Gastrocnemius medialis (tissue), 4 donors: ENCODE measurements around the gene TCP11L2.

Experiments
- CTCF ChIP-seq, 5 experiments: fragments of 450-650 bp in 3 of 5; fragments of 200-600 bp in 2 of 5; sonication (generic) in 2 of 5; IDR thresholded peaks in 4 of 5; conservative IDR thresholded peaks in 1 of 5; 1 replicate in 4 of 5; 2 replicates in 1 of 5; pipeline ENCODE4 v1.5.1; 2016 to 2019; ENCODE audit warnings: antibody characterized with exemption in 5 of 5, mild to moderate bottlenecking in 3 of 5, moderate library complexity in 3 of 5
- POLR2A ChIP-seq, 2 donors: fragments of 450-650 bp; IDR thresholded peaks; one replicate each; pipeline ENCODE4 v1.6.1; 2017; ENCODE audit warnings: antibody characterized with exemption in 2 of 2, mild to moderate bottlenecking in 2 of 2, moderate library complexity in 2 of 2

- TF ChIP-seq CTCF (IDR thresholded peaks at IDR 0.05 in 4 of 5, conservative IDR thresholded peaks at IDR 0.05 in 1 of 5), result no peak
- no peak for TF ChIP-seq POLR2A (IDR thresholded peaks at IDR 0.05)
Observed at GRCh38 chr12:106317406-106318082, 15.0 kb downstream of the TCP11L2 start.
